Smooth muscle cell of trachea (primary cell): ENCODE measurements around the gene CPAMD8. TPM values are rescaled to one million over a fixed set of nuclear protein-coding genes. Genes with fewer than 3 reads are reported as not detected.

ENCODE experiments used
- total RNA-seq: library from RNA; depleted of rRNA; stranded (reverse); fragments of >200 nt; gene quantifications from 2 replicates; pipeline ENCODE4 v1.2.1, GENCODE V29; 2014

CPAMD8 gene
- 0.44 and 3.5 TPM in 2 replicates for total RNA-seq

DNA sequence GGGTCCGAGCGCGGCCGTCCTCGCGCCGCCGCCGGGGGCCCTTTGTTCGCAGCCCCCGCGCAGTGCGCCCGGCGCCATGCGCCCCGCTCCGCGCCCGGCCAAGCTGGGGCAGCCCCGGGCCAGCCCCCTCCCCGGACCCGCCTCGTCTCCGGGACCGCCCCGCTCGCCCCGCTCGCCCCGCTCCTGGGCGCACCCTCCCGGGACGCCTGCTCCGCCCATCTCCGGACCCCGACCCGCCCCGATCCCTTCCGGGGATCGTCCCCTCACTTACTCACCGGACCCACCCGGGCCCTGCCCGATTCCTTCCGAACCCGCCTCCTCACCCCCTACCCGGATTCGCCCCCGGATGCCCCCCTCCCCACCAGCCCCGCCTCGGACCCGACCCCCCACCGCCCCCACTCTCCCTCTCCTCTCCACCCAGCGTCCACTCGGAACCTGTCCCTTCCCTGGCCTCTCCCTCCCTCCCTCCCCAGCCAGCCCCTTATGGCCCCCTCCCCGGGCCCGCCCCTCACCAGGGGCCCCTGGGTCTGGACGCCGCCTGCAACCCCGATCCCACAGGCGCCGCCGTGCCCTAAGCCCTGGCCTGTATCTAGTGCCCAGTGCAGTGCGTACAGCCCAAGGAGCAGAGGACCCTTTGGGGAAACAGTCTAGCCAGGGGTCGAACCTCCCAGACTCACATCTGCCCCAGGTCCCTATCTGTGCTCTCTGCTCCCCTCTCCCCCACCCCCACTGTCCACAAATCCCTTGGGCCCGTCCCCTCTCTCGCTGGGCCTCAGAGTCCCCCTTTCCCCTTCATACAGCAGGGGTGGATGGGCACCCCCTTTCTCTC, at the start of gene CPAMD8:
Gene CPAMD8 (minus strand): TSS at position 105 of the 829 bp plus-strand sequence. CDS start 168 bp downstream, outside the sequence.

DNA sequence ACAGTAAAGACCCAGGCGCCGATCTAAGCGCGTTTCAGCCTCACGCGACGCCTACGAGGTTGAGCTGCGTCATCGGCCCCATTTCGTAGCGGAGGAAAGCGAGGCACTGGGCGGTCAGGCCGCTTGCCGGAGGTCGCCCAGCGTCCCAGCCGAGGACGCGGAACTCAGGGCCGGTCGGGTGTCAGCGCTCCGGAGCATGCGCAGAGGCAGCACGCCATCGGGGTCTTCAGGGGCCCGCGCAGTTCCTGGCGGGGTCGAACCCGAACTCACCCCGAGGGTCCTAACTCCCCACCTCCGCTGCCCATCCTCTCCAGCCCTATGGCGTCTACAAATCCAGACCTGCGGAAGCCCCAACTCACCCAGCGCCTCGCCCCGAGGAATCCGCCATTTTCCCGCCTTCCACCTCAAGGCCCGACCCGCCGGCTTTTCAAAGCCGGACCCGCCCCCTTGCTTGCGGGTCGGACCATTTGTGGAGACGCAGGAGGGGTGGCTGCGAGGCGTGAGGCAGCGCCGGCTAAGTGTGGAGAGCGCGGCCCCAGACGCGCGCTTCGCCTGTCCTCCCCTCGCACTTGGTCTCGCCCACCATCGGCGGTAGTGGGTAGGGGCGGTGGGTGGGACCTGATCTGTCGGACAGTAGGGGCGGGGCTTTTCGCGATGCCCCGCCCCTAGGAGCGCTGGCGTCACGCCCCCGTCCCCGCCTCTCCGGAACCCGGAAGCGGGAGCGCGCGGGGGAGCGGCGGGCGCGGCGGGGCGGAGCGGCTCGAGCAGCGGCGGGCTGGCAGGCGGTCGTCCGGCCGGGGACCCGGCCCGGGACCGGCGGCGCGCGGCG, 48.6 kb upstream of the CPAMD8 start, which contains the start of the genes HAUS8 and MYO9B:
Gene HAUS8 (minus strand): TSS at position 418 of the 829 bp plus-strand sequence. CDS start 30 bp downstream, at position 388.
Gene MYO9B (plus strand): TSS at position 743 of the 829 bp plus-strand sequence. CDS start 25,941 bp downstream, outside the sequence.

DNA sequence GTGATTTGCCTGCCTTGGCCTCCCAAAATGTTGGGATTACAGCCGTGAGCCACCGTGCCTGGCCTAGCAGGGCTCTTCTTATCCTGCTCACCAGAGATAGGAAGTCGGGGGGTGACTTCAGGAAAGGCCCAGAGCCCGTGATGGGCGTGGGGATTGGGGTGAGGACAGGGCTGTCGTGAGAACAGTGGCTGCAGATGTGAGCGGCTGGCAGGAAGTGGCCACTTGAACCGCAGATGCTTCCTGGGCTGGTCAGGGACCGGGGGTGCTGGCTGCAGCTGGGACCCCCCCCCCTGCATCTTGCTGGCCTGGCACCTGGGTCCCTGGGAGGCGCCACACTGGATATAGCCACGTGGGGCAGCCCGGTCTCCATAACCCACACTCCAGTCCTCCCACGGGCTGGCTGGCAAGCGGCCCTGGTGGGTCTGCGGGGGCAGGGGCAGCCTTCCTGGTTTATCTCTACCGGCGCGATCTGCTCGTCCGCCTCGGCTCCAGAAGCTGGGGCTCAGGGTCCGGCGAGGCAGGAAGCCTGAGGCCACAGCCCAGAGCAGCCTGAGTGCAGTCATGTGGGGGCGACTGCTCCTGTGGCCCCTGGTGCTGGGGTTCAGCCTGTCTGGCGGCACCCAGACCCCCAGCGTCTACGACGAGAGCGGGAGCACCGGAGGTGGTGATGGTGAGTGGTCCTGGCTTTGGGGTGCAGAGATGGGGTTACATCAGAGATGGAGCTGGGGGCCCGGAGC, 137.8 kb downstream of the CPAMD8 start, which contains the start of gene F2RL3:
Gene F2RL3 (plus strand): TSS at position 371 of the 737 bp plus-strand sequence. CDS start 191 bp downstream, at position 562.

Other genes with a start within 250 kb of the CPAMD8 start
- gene SIN3B, start 197.4 kb downstream of the CPAMD8 start, total RNA-seq: 32.3 and 44.0 TPM in 2 replicates
- gene F2RL3, start 137.8 kb downstream of the CPAMD8 start, total RNA-seq: 0.17 TPM in 1 of 2 replicates, not detected in the other
- 1.3 and 4.9 TPM in 2 replicates for gene HAUS8, start 48.6 kb upstream of the CPAMD8 start, total RNA-seq
- gene MYO9B, start 49.0 kb upstream of the CPAMD8 start, total RNA-seq: 78.8 and 104 TPM in 2 replicates
- gene USE1, start 188.5 kb upstream of the CPAMD8 start, total RNA-seq: 17.9 and 25.5 TPM in 2 replicates
- 3.1 and 3.8 TPM in 2 replicates for gene OCEL1, start 199.4 kb upstream of the CPAMD8 start, total RNA-seq
- 34.8 and 67.5 TPM in 2 replicates for gene NR2F6, start 219.1 kb upstream of the CPAMD8 start, total RNA-seq
- gene USHBP1, start 237.9 kb upstream of the CPAMD8 start, total RNA-seq: 0.15 TPM in 1 of 2 replicates, not detected in the other
- 97.9 and 121 TPM in 2 replicates for gene BABAM1, start 240.6 kb upstream of the CPAMD8 start, total RNA-seq